GM19025 (cell line): ENCODE results near the gene GP1BB.

Experiments used
- ATAC-seq: cut with Tn5 transposase; IDR thresholded peaks from one replicate; pipeline ENCODE4 v1.9.1; 2021; ENCODE audit warnings: mild to moderate bottlenecking, low read depth, moderate library complexity; ENCODE audit not compliant: unreplicated experiment

Gene GP1BB

DNA sequence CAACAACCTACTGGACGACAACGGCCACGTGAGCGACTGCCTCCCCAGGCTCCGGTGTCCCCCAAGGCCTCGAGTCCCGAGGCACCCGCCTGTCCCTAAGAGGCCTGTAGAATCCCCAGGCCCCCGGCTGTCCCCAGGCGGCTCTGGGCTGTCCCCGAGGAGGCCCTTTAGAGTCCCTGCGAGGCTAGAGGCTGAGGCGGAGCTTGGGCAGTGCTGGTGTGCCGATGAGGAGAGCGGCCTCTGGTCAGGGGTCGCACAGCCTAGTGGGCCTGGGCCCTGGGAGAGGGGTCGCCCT, 40.9 kb downstream of the GP1BB start:
- ATAC-seq = no peak

DNA sequence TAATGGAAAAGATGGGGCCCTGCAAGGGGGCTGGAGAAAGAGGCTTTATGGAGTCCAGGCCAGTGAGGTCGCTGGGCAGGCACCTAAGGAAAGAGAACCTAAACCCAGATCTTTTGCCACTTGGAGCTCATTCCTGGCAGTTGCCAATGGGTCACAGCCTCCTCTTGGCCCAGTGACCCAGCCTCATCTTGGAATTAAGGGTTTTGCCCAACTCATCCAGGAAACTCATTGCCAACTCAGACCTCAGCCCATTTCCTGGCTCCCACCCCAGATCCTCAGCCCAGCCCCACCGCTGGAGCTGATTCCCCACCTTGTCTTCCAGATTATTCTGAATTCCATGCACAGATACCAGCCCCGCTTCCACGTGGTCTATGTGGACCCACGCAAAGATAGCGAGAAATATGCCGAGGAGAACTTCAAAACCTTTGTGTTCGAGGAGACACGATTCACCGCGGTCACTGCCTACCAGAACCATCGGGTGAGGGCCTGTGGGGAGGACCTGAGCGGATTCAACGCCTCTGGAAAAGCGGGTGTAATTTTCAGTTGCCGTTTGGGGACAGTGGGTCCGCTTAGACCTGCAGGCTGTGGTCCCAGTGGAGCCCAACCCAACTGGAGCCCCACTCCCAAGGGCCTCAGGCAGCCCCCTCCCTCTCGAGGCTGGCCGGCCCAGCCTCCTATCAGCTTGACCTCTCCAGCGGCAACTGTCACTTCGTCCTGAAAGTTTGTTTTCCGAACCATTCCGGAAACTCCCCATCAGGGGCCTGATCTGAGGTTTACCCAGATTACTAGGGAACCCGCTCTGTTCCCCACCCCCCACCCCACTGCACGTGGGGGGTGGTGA, 41.5 kb downstream of the GP1BB start:
- ATAC-seq = no peak

DNA sequence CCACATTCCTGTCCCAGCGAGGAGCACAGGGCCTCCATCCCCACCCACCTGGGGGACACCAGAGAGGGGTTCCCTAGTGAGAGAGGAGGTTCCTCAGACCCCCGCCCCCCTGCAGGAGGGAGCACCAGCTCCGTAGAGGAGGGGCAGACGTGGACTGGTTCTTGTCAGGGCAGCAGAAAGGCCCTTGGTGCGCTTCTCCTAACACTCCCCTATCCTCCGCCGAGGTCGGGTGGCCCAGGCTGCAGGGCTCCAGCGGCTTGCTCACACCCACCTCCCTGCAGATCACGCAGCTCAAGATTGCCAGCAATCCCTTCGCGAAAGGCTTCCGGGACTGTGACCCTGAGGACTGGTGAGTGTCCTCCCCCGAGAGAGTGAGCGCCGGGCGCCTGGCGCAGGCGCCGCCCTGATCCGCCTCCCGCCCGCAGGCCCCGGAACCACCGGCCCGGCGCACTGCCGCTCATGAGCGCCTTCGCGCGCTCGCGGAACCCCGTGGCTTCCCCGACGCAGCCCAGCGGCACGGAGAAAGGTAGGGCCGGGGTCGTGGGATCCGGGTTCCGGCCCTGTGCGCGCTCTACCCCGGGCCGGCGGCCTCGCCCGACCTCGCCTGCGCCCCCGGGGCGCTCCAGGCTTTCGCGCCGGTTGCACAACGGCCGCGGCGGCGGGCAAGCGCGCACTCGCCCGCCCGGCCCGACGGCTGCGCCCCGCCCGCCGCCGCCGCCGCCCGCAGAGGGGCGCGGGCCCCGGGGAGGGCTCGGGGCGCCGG, 42.3 kb downstream of the GP1BB start:
- ATAC-seq = no peak

DNA sequence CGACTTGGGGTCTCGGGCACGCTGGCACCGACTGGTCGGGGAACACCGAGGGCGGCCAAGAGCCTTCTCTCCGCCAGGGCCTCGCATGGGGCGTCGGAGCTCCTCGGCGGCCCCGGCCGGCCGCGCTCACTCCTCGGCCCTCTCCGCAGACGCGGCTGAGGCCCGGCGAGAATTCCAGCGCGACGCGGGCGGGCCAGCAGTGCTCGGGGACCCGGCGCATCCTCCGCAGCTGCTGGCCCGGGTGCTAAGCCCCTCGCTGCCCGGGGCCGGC, 42.8 kb downstream of the GP1BB start:
- ATAC-seq = no peak

DNA sequence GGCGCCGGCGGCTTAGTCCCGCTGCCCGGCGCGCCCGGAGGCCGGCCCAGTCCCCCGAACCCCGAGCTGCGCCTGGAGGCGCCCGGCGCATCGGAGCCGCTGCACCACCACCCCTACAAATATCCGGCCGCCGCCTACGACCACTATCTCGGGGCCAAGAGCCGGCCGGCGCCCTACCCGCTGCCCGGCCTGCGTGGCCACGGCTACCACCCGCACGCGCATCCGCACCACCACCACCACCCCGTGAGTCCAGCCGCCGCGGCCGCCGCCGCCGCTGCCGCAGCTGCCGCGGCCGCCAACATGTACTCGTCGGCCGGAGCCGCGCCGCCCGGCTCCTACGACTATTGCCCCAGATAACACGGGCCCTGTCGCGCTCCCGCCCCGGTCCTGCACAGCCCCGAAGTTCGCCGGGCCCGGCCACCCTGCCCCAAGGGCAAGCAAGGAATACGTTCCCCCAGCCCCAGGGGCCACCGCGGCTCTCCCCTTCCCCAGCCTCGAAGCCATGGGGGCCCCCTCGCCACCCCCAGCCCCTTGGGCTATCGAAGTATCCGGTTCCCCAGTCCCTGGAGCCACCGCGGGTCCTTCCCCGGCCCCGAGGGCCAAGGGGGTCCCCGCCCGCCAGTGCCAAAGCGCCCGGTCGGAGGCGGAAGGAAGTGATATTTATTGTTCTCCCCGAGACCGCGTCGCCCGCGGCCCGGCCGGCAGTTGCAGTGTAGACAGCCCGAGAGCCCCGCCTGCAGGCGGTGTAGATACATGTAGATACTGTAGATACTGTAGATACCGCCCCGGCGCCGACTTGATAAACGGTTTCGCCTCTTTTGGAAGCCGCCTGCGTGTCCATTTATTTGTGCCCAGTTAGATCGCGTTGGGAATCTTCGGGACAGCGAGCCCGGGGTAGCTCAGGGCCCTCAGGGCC, 43.4 kb downstream of the GP1BB start:
- no peak for ATAC-seq

DNA sequence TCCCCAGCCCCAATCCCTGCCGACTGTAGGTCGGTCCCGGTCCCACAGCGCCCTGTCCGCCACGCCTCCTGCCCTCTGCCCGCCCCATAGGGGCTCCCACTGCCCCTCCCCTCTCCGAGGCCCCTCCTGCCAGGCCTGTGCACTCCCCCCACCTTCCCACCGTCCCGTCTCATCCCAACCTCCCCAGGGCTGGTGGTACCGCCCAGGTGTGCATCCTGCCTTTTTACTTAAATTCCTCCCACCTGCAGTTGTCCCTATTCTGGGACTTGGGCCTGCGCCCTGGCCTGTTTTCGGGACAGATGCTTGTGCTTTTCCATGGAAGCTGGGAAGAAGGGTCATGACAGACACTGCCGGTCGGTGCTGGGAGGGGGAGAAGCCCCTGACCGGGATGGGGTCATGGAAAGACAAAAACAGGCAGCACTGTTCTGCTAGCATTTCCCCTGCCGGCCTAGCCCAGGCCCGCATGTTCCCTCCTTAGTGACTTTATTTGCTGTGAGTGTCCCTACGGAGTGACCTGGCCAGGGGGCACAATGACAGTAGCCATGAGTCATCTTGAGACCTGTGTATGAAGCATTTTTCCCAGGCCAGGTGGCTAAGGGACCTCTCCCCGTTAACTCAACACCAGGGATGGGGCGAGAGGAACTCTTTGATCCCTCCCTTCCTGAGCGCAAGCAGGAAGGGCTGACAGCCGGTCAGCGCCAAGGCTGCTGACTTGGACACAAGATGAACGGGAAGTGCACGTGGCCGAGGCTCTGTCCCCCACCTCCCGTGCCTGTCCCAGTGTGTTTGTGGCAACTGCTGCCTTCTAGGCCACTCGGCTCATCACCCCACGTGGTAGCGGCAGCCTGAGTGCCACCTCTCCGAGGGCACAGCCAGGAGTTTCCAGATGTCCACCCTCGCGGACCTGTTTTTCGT, 44.3 kb downstream of the GP1BB start:
- ATAC-seq = no peak

DNA sequence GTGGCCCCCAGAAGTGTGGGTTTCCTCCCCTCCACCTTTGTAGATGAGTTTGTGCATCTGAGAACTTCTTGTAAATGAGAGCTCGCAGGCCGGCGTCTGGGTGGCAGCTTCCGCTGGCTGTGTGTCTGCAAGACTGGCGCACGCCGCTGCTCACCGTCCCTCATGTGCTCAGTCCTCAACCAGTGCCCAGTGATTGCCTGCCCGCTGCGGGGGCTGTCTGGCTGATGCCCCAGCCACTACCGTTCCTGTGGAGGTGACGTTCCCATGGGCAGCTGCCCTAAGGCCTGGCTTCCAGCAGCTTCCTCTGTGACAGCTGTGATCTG, 46.0 kb downstream of the GP1BB start:
- no peak for ATAC-seq

DNA sequence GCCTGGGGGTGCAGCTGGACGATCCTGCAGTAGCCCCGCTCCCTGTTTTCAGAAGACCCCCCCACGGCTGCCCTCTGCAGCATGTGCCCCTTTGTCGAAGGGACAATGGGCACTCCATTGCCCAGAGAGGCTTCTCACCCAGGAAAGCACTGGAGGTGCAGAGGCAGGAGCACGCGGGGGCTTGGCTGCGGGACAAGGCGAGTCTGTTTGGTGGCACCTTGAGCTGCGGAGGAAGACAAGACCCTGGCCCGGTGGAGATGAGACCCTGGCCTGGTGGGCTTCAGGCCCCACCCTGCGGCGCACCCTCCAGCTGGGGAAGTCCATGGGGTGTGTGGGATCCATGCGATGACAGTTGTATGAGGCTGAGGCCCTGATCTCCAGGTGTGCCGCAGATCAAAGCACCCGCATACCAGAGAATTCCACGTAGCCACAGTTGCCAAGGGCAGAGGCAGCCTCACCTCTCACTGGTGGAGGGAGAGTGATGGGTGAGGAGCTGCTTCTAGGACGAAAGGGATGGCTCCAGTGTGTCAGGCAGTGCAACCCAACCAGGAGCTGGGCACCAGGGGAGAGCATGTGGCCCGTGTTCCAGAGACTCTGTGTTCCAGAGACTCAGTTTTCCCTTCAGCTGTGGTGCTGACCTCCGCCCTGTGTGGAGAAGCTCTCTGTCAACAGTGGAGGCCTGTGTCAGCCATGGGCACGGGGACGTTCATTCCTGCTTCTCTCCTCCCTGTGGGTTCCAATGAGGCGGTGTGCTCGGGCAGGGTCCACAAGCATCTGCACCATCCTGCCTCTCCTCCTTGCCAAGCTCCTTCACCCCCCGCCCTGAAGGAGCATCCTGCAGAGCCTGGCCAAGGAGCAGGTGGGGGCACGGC, 47.2 kb downstream of the GP1BB start:
- ATAC-seq = no peak

DNA sequence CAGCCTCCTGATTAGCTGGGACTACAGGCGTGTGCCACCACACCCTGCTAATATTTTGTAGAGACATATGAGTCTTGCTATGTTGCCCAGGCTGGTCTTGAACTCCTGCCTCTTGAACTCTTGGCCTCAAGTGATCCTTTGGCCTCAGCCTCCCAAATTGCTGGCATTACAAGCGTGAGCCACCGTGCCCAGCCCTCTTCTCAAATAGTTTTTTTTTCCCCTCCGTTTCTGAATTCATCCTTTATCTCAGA, 49.0 kb downstream of the GP1BB start:
- ATAC-seq = no peak

DNA sequence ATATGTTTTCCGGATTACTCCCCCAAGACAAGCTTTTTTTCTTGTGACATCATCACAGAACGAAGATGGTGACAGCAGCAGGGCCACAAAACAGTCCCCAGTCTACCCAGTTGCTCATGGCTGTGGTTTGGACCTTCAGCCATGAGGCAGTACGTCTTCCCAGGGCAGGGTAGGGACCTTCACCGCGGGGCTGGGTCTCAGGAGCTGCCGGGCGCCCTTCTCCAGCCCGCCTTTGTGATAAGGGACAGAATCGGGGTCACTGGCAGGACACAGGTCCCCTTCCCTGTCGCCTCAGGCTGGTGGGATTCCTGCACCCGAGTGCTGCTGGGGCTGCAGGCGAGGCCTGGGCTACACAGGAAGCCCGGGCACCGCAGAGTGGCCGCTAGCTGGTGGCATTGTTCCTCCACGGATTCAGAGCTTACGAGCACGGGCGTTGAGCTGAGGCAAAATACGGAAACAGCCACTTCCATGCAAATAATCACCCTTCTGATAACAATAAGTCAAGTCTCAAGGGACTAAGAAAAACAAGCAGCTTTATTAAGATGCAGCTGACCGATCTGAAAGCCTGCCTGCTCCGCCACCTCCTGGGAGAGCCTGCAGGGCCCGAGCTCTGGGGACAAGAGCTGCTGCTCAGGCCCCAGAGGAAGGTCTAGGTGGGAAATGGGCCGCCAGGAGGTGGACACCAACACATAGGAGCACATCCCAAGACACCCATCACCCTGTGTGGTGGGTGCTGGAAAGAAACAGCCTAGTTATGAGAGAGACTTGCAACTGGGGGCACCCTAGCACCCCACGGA, 49.5 kb downstream of the GP1BB start:
- peak; percentile 67 for ATAC-seq

DNA sequence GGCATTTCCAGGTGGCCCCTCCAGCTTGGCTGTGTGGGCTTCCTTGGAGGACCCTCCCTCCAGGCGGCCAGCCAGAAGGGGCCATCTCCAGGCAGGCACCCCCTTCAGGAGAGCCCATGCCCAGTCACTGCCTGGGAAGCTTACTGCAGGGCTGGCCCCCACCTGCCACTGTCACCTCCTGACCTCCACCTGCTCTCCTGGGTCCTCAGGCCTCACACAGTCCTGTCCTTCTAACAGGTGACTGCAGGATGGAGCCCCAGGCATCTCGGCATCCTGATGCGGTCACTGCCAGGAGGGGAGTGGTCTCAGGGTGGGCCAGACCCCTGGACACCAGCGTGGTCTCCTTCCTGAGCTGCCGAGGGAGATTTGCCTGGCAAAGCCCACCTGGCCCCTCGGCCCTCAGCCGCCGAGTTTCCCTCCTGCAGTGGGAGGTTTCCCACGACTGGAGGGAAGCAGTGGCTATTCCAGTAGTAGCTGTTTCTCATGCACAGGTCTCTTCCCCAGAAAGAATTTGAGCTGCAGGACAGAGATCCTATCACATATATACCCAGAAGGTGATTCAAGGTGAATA, 50.2 kb downstream of the GP1BB start:
- ATAC-seq = no peak
